HG03280 (cell line): ENCODE data around the gene THG1L.
"Not testable (repeated sequence)": the region's sequence is repeated elsewhere in the genome, so short reads cannot be mapped to it uniquely, and the experiment has no call there.

Experiments
- ATAC-seq: cut with Tn5 transposase; IDR thresholded peaks from one replicate; pipeline ENCODE4 v1.9.1; 2021; ENCODE audit warnings: mild to moderate bottlenecking, moderate library complexity; ENCODE audit not compliant: unreplicated experiment

The THG1L gene

GRCh38 chr5:157726607-157727006 lies 4.6 kb upstream of the THG1L start:
- ATAC-seq, result not testable (repeated sequence)

- ATAC-seq, result not testable (repeated sequence)
These were observed 3.4 kb upstream of the THG1L start for GRCh38 chr5:157727858-157728257.

- ATAC-seq, result peak; percentile 64
These were observed 1.4 kb upstream of the THG1L start for GRCh38 chr5:157729858-157730257.

- no peak for ATAC-seq
These were observed 334 bp upstream of the THG1L start for GRCh38 chr5:157730900-157731271.

GRCh38 chr5:157732130-157732514 lies 902 bp downstream of the THG1L start:
- no peak for ATAC-seq

- ATAC-seq, result no peak
These were observed 1.5 kb downstream of the THG1L start for GRCh38 chr5:157732596-157733262.

GRCh38 chr5:157734436-157734835 lies 3.2 kb downstream of the THG1L start:
- no peak for ATAC-seq

- ATAC-seq, result no peak
These were observed 4.8 kb downstream of the THG1L start for GRCh38 chr5:157735991-157736390.

- no peak for ATAC-seq
These were observed 8.4 kb downstream of the THG1L start for GRCh38 chr5:157739388-157740228.

- no peak for ATAC-seq
These were observed 9.0 kb downstream of the THG1L start for GRCh38 chr5:157740229-157740610.

- no peak for ATAC-seq
These were observed 9.9 kb downstream of the THG1L start for GRCh38 chr5:157741131-157741530.

- peak; percentile 95 for ATAC-seq
These were observed 12.2 kb downstream of the THG1L start, which contains the start of gene LSM11 for GRCh38 chr5:157743163-157744050. LSM11 (plus strand) TSS chr5:157743712; CDS start chr5:157743751, 39 bp downstream.

GRCh38 chr5:157744051-157745011 lies 13.1 kb downstream of the THG1L start:
- peak; percentile 35 for ATAC-seq

- ATAC-seq, result no peak
These were observed 13.8 kb downstream of the THG1L start for GRCh38 chr5:157745041-157745456.

- no peak for ATAC-seq
These were observed 16.0 kb downstream of the THG1L start for GRCh38 chr5:157747173-157747740.

GRCh38 chr5:157747766-157748700 lies 16.8 kb downstream of the THG1L start:
- ATAC-seq, result no peak

- no peak for ATAC-seq
These were observed 17.7 kb downstream of the THG1L start for GRCh38 chr5:157748760-157749461.

- no peak for ATAC-seq
These were observed 18.2 kb downstream of the THG1L start for GRCh38 chr5:157749462-157749799.
